Mucosa of rectum (tissue), 2 donors: Measurements from ENCODE around the gene OPRM1.

Source experiments
- H3K27ac ChIP-seq, 2 donors: one replicate each; pipeline ENCODE4 v1.7.0; 2013; ENCODE audit warnings: inconsistent platforms in 2 of 2, low read depth in 2 of 2, low read length in 2 of 2
- H3K27me3 ChIP-seq, 2 donors: one replicate each; pipeline ENCODE4 v1.7.0; 2013; ENCODE audit warnings: low read length in 2 of 2; ENCODE audit not compliant: control insufficient read depth in 2 of 2, insufficient read depth in 2 of 2
- H3K36me3 ChIP-seq, 2 donors: one replicate each; pipeline ENCODE4 v1.7.0; 2013; ENCODE audit warnings: low read length in 2 of 2; ENCODE audit not compliant: control insufficient read depth in 2 of 2, insufficient read depth in 2 of 2
- H3K4me1 ChIP-seq, 2 donors: one replicate each; pipeline ENCODE4 v1.7.0; 2013; ENCODE audit warnings: low read length in 2 of 2, mild to moderate bottlenecking in 1 of 2; ENCODE audit not compliant: control insufficient read depth in 2 of 2, insufficient read depth in 2 of 2
- H3K4me3 ChIP-seq, 2 donors: one replicate each; pipeline ENCODE4 v1.7.0; 2013; ENCODE audit warnings: low read length in 2 of 2
- H3K9ac ChIP-seq, 2 donors: one replicate each; pipeline ENCODE4 v1.7.0; 2013; ENCODE audit warnings: low read length in 2 of 2, low read depth in 1 of 2, mild to moderate bottlenecking in 1 of 2
- H3K9me3 ChIP-seq, 2 donors: one replicate each; pipeline ENCODE4 v1.7.0; 2013; ENCODE audit warnings: low read length in 2 of 2; ENCODE audit not compliant: control insufficient read depth in 2 of 2
- donor health status: healthy.
- donor health status: Normal muscosa, but diverticular disease.

Gene OPRM1

GRCh38 chr6:154138793-154139192 lies 99.8 kb downstream of the OPRM1 start:
- no peaks in the 10 kb centered on the region for H3K9me3 ChIP-seq
- H3K27ac ChIP-seq = no peak overlapping the region
- no peak overlapping the region for H3K9ac ChIP-seq
- no peaks in the 10 kb centered on the region for H3K4me1 ChIP-seq
- H3K36me3 ChIP-seq = no peaks in the 10 kb centered on the region
- H3K4me3 ChIP-seq = no peak overlapping the region
- H3K27me3 ChIP-seq = no peaks in the 10 kb centered on the region

GRCh38 chr6:154139892-154140291 lies 100.9 kb downstream of the OPRM1 start:
- Histone ChIP-seq H3K27ac (no peak overlapping the region), H3K27me3 (no peaks in the 10 kb centered on the region), H3K4me1 (no peaks in the 10 kb centered on the region), H3K4me3 (no peak overlapping the region), H3K9ac (no peak overlapping the region), H3K36me3 (no peaks in the 10 kb centered on the region), H3K9me3 (no peaks in the 10 kb centered on the region)

GRCh38 chr6:154140743-154141142 lies 101.7 kb downstream of the OPRM1 start:
- Histone ChIP-seq H3K27ac (no peak overlapping the region), H3K27me3 (no peaks in the 10 kb centered on the region), H3K4me1 (no peaks in the 10 kb centered on the region), H3K9ac (no peak overlapping the region), H3K36me3 (no peaks in the 10 kb centered on the region), H3K9me3 (no peaks in the 10 kb centered on the region), H3K4me3 (no peak overlapping the region)

- no peak overlapping the region for H3K4me3 ChIP-seq
- no peaks in the 10 kb centered on the region for H3K9me3 ChIP-seq
- H3K27me3 ChIP-seq = no peaks in the 10 kb centered on the region
- no peaks in the 10 kb centered on the region for H3K4me1 ChIP-seq
- no peak overlapping the region for H3K9ac ChIP-seq
- H3K27ac ChIP-seq = no peak overlapping the region
- no peaks in the 10 kb centered on the region for H3K36me3 ChIP-seq
These were observed 104.7 kb downstream of the OPRM1 start for GRCh38 chr6:154143753-154144152.

- Histone ChIP-seq H3K9ac (no peak overlapping the region), H3K36me3 (no peaks in the 10 kb centered on the region), H3K4me3 (no peak overlapping the region), H3K9me3 (no peaks in the 10 kb centered on the region), H3K27ac (no peak overlapping the region), H3K4me1 (peaks cover 7% of the 10 kb centered on the region in 2 donors), H3K27me3 (no peaks in the 10 kb centered on the region)
These were observed 115.4 kb downstream of the OPRM1 start for GRCh38 chr6:154154389-154154967.

- Histone ChIP-seq H3K4me3 (peak overlapping the region in 1 of 2 donors; percentile 48), H3K9ac (no peak overlapping the region), H3K9me3 (no peaks in the 10 kb centered on the region), H3K27me3 (no peaks in the 10 kb centered on the region), H3K27ac (no peak overlapping the region), H3K4me1 (peaks cover 7% of the 10 kb centered on the region in 2 donors), H3K36me3 (no peaks in the 10 kb centered on the region)
These were observed 117.3 kb downstream of the OPRM1 start for GRCh38 chr6:154156135-154156896.

- H3K36me3 ChIP-seq = no peaks in the 10 kb centered on the region
- no peaks in the 10 kb centered on the region for H3K27me3 ChIP-seq
- no peak overlapping the region for H3K9ac ChIP-seq
- H3K4me1 ChIP-seq = peaks cover 7% of the 10 kb centered on the region in 2 donors
- peak overlapping the region in 1 of 2 donors; percentile 65 for H3K27ac ChIP-seq
- H3K4me3 ChIP-seq = peak overlapping the region in 1 of 2 donors; percentile 48
- H3K9me3 ChIP-seq = no peaks in the 10 kb centered on the region
These were observed 118.0 kb downstream of the OPRM1 start for GRCh38 chr6:154157082-154157481.

- H3K9me3 ChIP-seq = no peaks in the 10 kb centered on the region
- H3K4me1 ChIP-seq = peaks cover 7% of the 10 kb centered on the region in 2 donors
- no peaks in the 10 kb centered on the region for H3K36me3 ChIP-seq
- H3K27ac ChIP-seq = no peak overlapping the region
- H3K27me3 ChIP-seq = no peaks in the 10 kb centered on the region
- no peak overlapping the region for H3K9ac ChIP-seq
- H3K4me3 ChIP-seq = no peak overlapping the region
These were observed 118.7 kb downstream of the OPRM1 start for GRCh38 chr6:154157706-154158105.

GRCh38 chr6:154159126-154159525 lies 120.1 kb downstream of the OPRM1 start:
- Histone ChIP-seq H3K4me3 (no peak overlapping the region), H3K36me3 (peaks cover 0 to 2% of the 10 kb centered on the region in 2 donors), H3K27ac (no peak overlapping the region), H3K9me3 (no peaks in the 10 kb centered on the region), H3K27me3 (no peaks in the 10 kb centered on the region), H3K9ac (no peak overlapping the region), H3K4me1 (peaks cover 7% of the 10 kb centered on the region in 2 donors)

GRCh38 chr6:154161689-154162088 lies 122.6 kb downstream of the OPRM1 start:
- no peaks in the 10 kb centered on the region for H3K9me3 ChIP-seq
- no peak overlapping the region for H3K9ac ChIP-seq
- H3K27ac ChIP-seq = no peak overlapping the region
- H3K4me3 ChIP-seq = no peak overlapping the region
- H3K4me1 ChIP-seq = peaks cover 4 to 5% of the 10 kb centered on the region in 2 donors
- H3K36me3 ChIP-seq = peaks cover 0 to 2% of the 10 kb centered on the region in 2 donors
- no peaks in the 10 kb centered on the region for H3K27me3 ChIP-seq
